A549 (cell line): ENCODE data around the gene PRKN.

Experiments used
- CHD2 ChIP-seq: fragments of 150-350 bp; IDR thresholded peaks from 2 replicates; pipeline ENCODE4 v1.6.1; 2014; ENCODE audit warnings: low read length; ENCODE audit not compliant: partially characterized antibody
- TP53 ChIP-seq: fragments of 250-450 bp; sonication (Bioruptor Pico); IDR thresholded peaks from 2 replicates; pipeline ENCODE4 v1.5.0; 2021; ENCODE audit warnings: mild to moderate bottlenecking, moderate library complexity
- TF ChIP-seq, protein P1 (sequence below): fragments of >200 bp; sonication (Bioruptor Twin); formaldehyde crosslinking; IDR thresholded peaks from 3 replicates; pipeline ENCODE4 v1.5.1; 2016

DNA sequence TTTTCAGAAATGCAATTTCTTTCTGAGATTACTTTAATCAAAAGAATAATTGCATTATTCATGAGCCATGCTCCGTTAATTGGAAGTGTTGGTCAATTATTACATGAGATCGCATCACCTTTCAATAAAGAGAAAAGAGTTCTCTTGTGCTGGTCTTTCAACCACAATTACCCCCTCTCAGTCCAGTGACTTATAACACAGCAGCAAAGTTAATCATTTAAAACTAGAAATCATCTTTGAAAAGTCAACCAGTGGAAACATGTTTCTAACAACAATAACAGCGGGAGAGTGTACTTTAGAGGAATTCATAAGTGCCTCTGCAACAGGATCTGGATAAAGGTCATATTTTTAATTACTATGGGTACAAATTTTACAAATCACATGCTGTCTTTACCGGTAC lies 1069.4 kb downstream of the PRKN start:
- TF ChIP-seq, protein P1, sequence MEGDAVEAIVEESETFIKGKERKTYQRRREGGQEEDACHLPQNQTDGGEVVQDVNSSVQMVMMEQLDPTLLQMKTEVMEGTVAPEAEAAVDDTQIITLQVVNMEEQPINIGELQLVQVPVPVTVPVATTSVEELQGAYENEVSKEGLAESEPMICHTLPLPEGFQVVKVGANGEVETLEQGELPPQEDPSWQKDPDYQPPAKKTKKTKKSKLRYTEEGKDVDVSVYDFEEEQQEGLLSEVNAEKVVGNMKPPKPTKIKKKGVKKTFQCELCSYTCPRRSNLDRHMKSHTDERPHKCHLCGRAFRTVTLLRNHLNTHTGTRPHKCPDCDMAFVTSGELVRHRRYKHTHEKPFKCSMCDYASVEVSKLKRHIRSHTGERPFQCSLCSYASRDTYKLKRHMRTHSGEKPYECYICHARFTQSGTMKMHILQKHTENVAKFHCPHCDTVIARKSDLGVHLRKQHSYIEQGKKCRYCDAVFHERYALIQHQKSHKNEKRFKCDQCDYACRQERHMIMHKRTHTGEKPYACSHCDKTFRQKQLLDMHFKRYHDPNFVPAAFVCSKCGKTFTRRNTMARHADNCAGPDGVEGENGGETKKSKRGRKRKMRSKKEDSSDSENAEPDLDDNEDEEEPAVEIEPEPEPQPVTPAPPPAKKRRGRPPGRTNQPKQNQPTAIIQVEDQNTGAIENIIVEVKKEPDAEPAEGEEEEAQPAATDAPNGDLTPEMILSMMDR: no peak
- TF ChIP-seq TP53 (CRISPR knock-in tag): no peak
- no peak for TF ChIP-seq CHD2
